Smooth muscle cell (in vitro differentiated cells): Measurements from ENCODE around the gene YIPF2. TPM values are rescaled to one million over a fixed set of nuclear protein-coding genes. Genes with fewer than 3 reads are reported as not detected.

Experiments
- DNase-seq: peaks from one replicate; lab custom pipeline; 2025; ENCODE audit not compliant: unreplicated experiment; lab: John Stamatoyannopoulos, UW
- H2AFZ ChIP-seq: fragments of 200-600 bp; sonication (generic); 2 replicates; pipeline ENCODE4 v1.6.0; 2016; ENCODE audit warnings: antibody characterized with exemption, low read depth, mild to moderate bottlenecking
- H3F3A ChIP-seq: fragments of 200-600 bp; sonication (generic); 2 replicates; pipeline ENCODE4 v1.6.0; 2017; ENCODE audit warnings: antibody characterized with exemption, low read depth
- H3K27ac ChIP-seq: fragments of 200-600 bp; sonication (generic); 2 replicates; pipeline ENCODE4 v1.5.1; 2016; ENCODE audit warnings: low read depth, mild to moderate bottlenecking
- H3K27me3 ChIP-seq: fragments of 200-600 bp; sonication (generic); 2 replicates; pipeline ENCODE4 v1.6.1; 2016; ENCODE audit warnings: low read depth, mild to moderate bottlenecking
- H3K36me3 ChIP-seq: fragments of 200-600 bp; sonication (generic); 2 replicates; pipeline ENCODE4 v1.5.1; 2016; ENCODE audit warnings: low read depth
- H3K4me1 ChIP-seq: fragments of 200-600 bp; sonication (generic); 2 replicates; pipeline ENCODE4 v1.5.1; 2016; ENCODE audit warnings: low read depth
- H3K4me2 ChIP-seq: fragments of 200-600 bp; sonication (generic); 2 replicates; pipeline ENCODE4 v1.6.0; 2016; ENCODE audit warnings: mild to moderate bottlenecking
- H3K4me3 ChIP-seq: fragments of 200-600 bp; sonication (generic); 2 replicates; pipeline ENCODE4 v1.5.1; 2016; ENCODE audit warnings: mild to moderate bottlenecking
- H3K79me2 ChIP-seq: fragments of 200-600 bp; sonication (generic); 2 replicates; pipeline ENCODE4 v1.6.0; 2016; ENCODE audit warnings: low read depth, mild to moderate bottlenecking
- H3K9ac ChIP-seq: fragments of 200-600 bp; sonication (generic); 2 replicates; pipeline ENCODE4 v1.6.0; 2016; ENCODE audit warnings: low read depth
- H3K9me3 ChIP-seq: fragments of 200-600 bp; sonication (generic); replicated peaks from 2 replicates; pipeline ENCODE4 v1.5.1; 2016; ENCODE audit warnings: low read depth
- H4K20me1 ChIP-seq: fragments of 200-600 bp; sonication (generic); 2 replicates; pipeline ENCODE4 v1.6.0; 2016; ENCODE audit warnings: low read depth
- CTCF ChIP-seq: fragments of 200-600 bp; sonication (generic); IDR thresholded peaks from 2 replicates; pipeline ENCODE4 v1.5.1; 2017; ENCODE audit warnings: borderline replicate concordance, mild to moderate bottlenecking, antibody characterized with exemption; ENCODE audit not compliant: insufficient read depth, poor library complexity, severe bottlenecking
- WGBS: methylation state at CpG from one replicate; pipeline ENCODE4 v1.1.7; 2016; ENCODE audit warnings: low lambda C conversion rate; 5-methylcytosine and 5-hydroxymethylcytosine counted together
- polyA plus RNA-seq: library from polyadenylated mRNA; unstranded; fragments of >200 nt; fragmentation: Nextera tagmentation; extraction: Ambion mirVana; gene quantifications from 2 replicates; pipeline ENCODE4 v1.2.1, GENCODE V29; 2016
- total RNA-seq: library from RNA; depleted of rRNA; stranded (reverse); fragments of >200 nt; gene quantifications from 2 replicates; pipeline ENCODE4 v1.2.3, GENCODE V29; 2014

The YIPF2 gene
- total and polyA plus RNA-seq, 2 experiments from 2014 or later, result 90.6 to 106 TPM

- Histone ChIP-seq H3F3A (no peaks in the 10 kb centered on the region), H3K4me1 (no peaks in the 10 kb centered on the region), H3K9me3 (no peaks in the 10 kb centered on the region), H4K20me1 (peaks cover 8% of the 10 kb centered on the region), H3K9ac (no peak overlapping the region), H3K4me3 (no peak overlapping the region), H3K27me3 (no peaks in the 10 kb centered on the region), H3K4me2 (no peak overlapping the region), H3K36me3 (peaks cover 5% of the 10 kb centered on the region), H2AFZ (no peak overlapping the region), H3K27ac (no peak overlapping the region), H3K79me2 (no peaks in the 10 kb centered on the region)
- no peak for DNase-seq
- no peak for TF ChIP-seq CTCF
- 97% methylated on average over 17 of the region's 18 CpGs for WGBS
These were observed 15.8 kb downstream of the YIPF2 start for GRCh38 chr19:10912619-10913018.

- H3K27ac ChIP-seq, result no peak overlapping the region
- no peaks in the 10 kb centered on the region for H3K27me3 ChIP-seq
- H3K4me2 ChIP-seq, result no peak overlapping the region
- H3K4me1 ChIP-seq, result no peaks in the 10 kb centered on the region
- H3K9me3 ChIP-seq, result no peaks in the 10 kb centered on the region
- WGBS, result 91% methylated on average over 31 of the region's 31 CpGs
- no peak for DNase-seq
- H3K9ac ChIP-seq, result no peak overlapping the region
- TF ChIP-seq CTCF, result no peak
- no peak overlapping the region for H2AFZ ChIP-seq
- H4K20me1 ChIP-seq, result peaks cover 17% of the 10 kb centered on the region
- H3K4me3 ChIP-seq, result no peak overlapping the region
- no peaks in the 10 kb centered on the region for H3K79me2 ChIP-seq
- H3F3A ChIP-seq, result no peaks in the 10 kb centered on the region
- H3K36me3 ChIP-seq, result peaks cover 5% of the 10 kb centered on the region
These were observed 16.7 kb downstream of the YIPF2 start for GRCh38 chr19:10911579-10912363.

- no peak overlapping the region for H2AFZ ChIP-seq
- H3K4me2 ChIP-seq, result no peak overlapping the region
- H3K79me2 ChIP-seq, result peaks cover 14% of the 10 kb centered on the region
- DNase-seq, result no peak
- TF ChIP-seq CTCF, result no peak
- no peaks in the 10 kb centered on the region for H3K27me3 ChIP-seq
- no peaks in the 10 kb centered on the region for H3K9me3 ChIP-seq
- no peak overlapping the region for H3K9ac ChIP-seq
- no peak overlapping the region for H3K27ac ChIP-seq
- no peaks in the 10 kb centered on the region for H3F3A ChIP-seq
- peaks cover 45% of the 10 kb centered on the region for H4K20me1 ChIP-seq
- H3K4me1 ChIP-seq, result no peaks in the 10 kb centered on the region
- H3K4me3 ChIP-seq, result no peak overlapping the region
- peaks cover 5% of the 10 kb centered on the region for H3K36me3 ChIP-seq
- WGBS, result 97% methylated on average over 17 of the region's 17 CpGs
These were observed 20.0 kb downstream of the YIPF2 start for GRCh38 chr19:10908380-10908960.
